SIG-M5 treated with dmso at 0.1 percent for 504 hours (cell line): Measurements from ENCODE around the gene BCS1L.

Source experiments
- DNase-seq: peaks from one replicate; lab custom pipeline; 2025; ENCODE audit not compliant: unreplicated experiment; lab: John Stamatoyannopoulos, UW

Gene BCS1L

GRCh38 chr2:218659258-218659987 is at the start of gene BCS1L, which contains the start of gene ZNF142:
BCS1L (plus strand) TSS chr2:218659683; CDS start chr2:218660988, 1,305 bp downstream.
ZNF142 (minus strand) TSS chr2:218659623; CDS start chr2:218656429, 3,194 bp downstream.
- peak; percentile 97 for DNase-seq

GRCh38 chr2:218615868-218616315 is 43.6 kb upstream of the BCS1L start:
- no peak for DNase-seq

- no peak for DNase-seq
Measured at GRCh38 chr2:218618102-218618860, 41.2 kb upstream of the BCS1L start.

- DNase-seq, result no peak
Measured at GRCh38 chr2:218621007-218621406, 38.5 kb upstream of the BCS1L start.

- DNase-seq, result no peak
Measured at GRCh38 chr2:218622606-218623365, 36.7 kb upstream of the BCS1L start.

GRCh38 chr2:218623366-218623705 is 36.1 kb upstream of the BCS1L start:
- no peak for DNase-seq

- no peak for DNase-seq
Measured at GRCh38 chr2:218626369-218626768, 33.1 kb upstream of the BCS1L start.

- DNase-seq, result no peak
Measured at GRCh38 chr2:218627939-218628338, 31.5 kb upstream of the BCS1L start.

- DNase-seq, result no peak
Measured at GRCh38 chr2:218631837-218632236, 27.6 kb upstream of the BCS1L start.

- no peak for DNase-seq
Measured at GRCh38 chr2:218635719-218636118, 23.8 kb upstream of the BCS1L start.

GRCh38 chr2:218638372-218638771 is 21.1 kb upstream of the BCS1L start:
- DNase-seq, result no peak

- no peak for DNase-seq
Measured at GRCh38 chr2:218642121-218642656, 17.3 kb upstream of the BCS1L start.

- no peak for DNase-seq
Measured at GRCh38 chr2:218642786-218643185, 16.7 kb upstream of the BCS1L start.

- no peak for DNase-seq
Measured at GRCh38 chr2:218643751-218644310, 15.7 kb upstream of the BCS1L start.

GRCh38 chr2:218644721-218645120 is 14.8 kb upstream of the BCS1L start:
- no peak for DNase-seq

GRCh38 chr2:218645126-218645525 is 14.4 kb upstream of the BCS1L start:
- DNase-seq, result no peak

- peak; percentile 78 for DNase-seq
Measured at GRCh38 chr2:218648088-218648786, 11.2 kb upstream of the BCS1L start.

- no peak for DNase-seq
Measured at GRCh38 chr2:218648787-218649100, 10.7 kb upstream of the BCS1L start.

GRCh38 chr2:218655751-218656150 is 3.7 kb upstream of the BCS1L start:
- DNase-seq, result no peak

GRCh38 chr2:218658671-218659257 is 719 bp upstream of the BCS1L start:
- peak; percentile 56 for DNase-seq
